GM12878 (cell line): ENCODE data around the gene ETV4. TPM values are rescaled to one million over a fixed set of nuclear protein-coding genes. Genes with fewer than 3 reads are reported as not detected.

ENCODE experiments used
- ATAC-seq: fragments of 200-7000 bp; cut with Tn5 transposase; 3 replicates; pipeline ENCODE4 v1.9.1; 2020; ENCODE audit warnings: mild to moderate bottlenecking, moderate library complexity
- BruUV-seq: library from RNA; stranded (reverse); fragments of 400-500 nt; replicated peaks from 2 replicates; lab custom pipeline; 2021; lab: Mats Ljungman, UMichigan
- CTCF ChIA-PET: fragments of 300-600 bp; sonication (Branson Sonifier 250); formaldehyde crosslinking; extraction: SDS; loops from one replicate; lab custom pipeline; 2021; ENCODE audit warnings: inconsistent platforms; lab: Yijun Ruan, JAX
- POLR2A ChIA-PET: fragments of 350-600 bp; formaldehyde crosslinking; extraction: SDS; loops from one replicate; lab custom pipeline; 2021; ENCODE audit warnings: inconsistent platforms; lab: Charles Lee
- RAD21 ChIA-PET: fragments of 300-600 bp; sonication (Branson Sonifier 250); formaldehyde crosslinking; loops from one replicate; lab custom pipeline; 2023; ENCODE audit warnings: antibody characterized with exemption; ENCODE audit not compliant: unreplicated experiment; lab: Charles Lee
- SMC1A ChIA-PET: fragments of 300-600 bp; sonication (Branson Sonifier 250); formaldehyde crosslinking; loops from one replicate; lab custom pipeline; 2023; ENCODE audit not compliant: unreplicated experiment, uncharacterized antibody; lab: Charles Lee
- DNase-seq: peaks from one replicate; pipeline ENCODE4 v3.0.0-alpha.2; 2011; ENCODE audit warnings: low read depth, low spot score
- FAIRE-seq: peaks from 3 replicates; lab custom pipeline; 2011; peaks lifted over from hg19 to GRCh38; lab: Jason Lieb, UNC
- H2AFZ ChIP-seq: 2 replicates; pipeline ENCODE4 v1.6.0; 2011; ENCODE audit warnings: low read depth, low read length, control low read depth; ENCODE audit not compliant: control insufficient read depth
- H3K27ac ChIP-seq: 2 replicates; pipeline ENCODE4 v1.5.1; 2011; ENCODE audit warnings: control low read depth; ENCODE audit not compliant: control insufficient read depth, insufficient read depth
- H3K27me3 ChIP-seq, 2 experiments: replicated peaks in 1 of 2; 2 replicates each; pipeline versions ENCODE4 v1.6.0 to v1.6.1; 2011; ENCODE audit warnings: low read length in 1 of 2; ENCODE audit not compliant: control insufficient read depth in 2 of 2, insufficient read depth in 2 of 2
- H3K36me3 ChIP-seq, 2 experiments: 2 replicates each; pipeline ENCODE4 v1.5.1; 2011; ENCODE audit warnings: low read length in 1 of 2; ENCODE audit not compliant: control insufficient read depth in 2 of 2, insufficient read depth in 2 of 2
- H3K4me1 ChIP-seq: 2 replicates; pipeline ENCODE4 v1.6.1; 2011; ENCODE audit warnings: mild to moderate bottlenecking, low read length, moderate library complexity, mixed read lengths; ENCODE audit not compliant: control insufficient read depth, insufficient read depth
- H3K4me2 ChIP-seq: 2 replicates; pipeline ENCODE4 v1.6.0; 2011; ENCODE audit warnings: control low read depth; ENCODE audit not compliant: control insufficient read depth, insufficient read depth
- H3K4me3 ChIP-seq: fragments of 200-600 bp; sonication (generic); 2 replicates; pipeline ENCODE4 v1.5.1; 2016
- H3K79me2 ChIP-seq: 2 replicates; pipeline ENCODE4 v1.6.0; 2011; ENCODE audit warnings: low read length; ENCODE audit not compliant: control insufficient read depth, insufficient read depth
- H3K9ac ChIP-seq: 2 replicates; pipeline ENCODE4 v1.8.0; 2011; ENCODE audit warnings: low read length, control low read depth, mixed read lengths; ENCODE audit not compliant: control insufficient read depth, insufficient read depth
- H3K9me3 ChIP-seq: replicated peaks from 3 replicates; pipeline ENCODE4 v1.5.1; 2011; ENCODE audit warnings: mild to moderate bottlenecking, low read length; ENCODE audit not compliant: control insufficient read depth, insufficient read depth
- H4K20me1 ChIP-seq: 2 replicates; pipeline ENCODE4 v1.6.0; 2011; ENCODE audit not compliant: control insufficient read depth, insufficient read depth
- ATF7 ChIP-seq: fragments of 450-650 bp; IDR thresholded peaks from 2 replicates; pipeline ENCODE4 v1.6.1; 2016; ENCODE audit warnings: low read depth, mild to moderate bottlenecking
- CREM ChIP-seq: IDR thresholded peaks from 2 replicates; pipeline ENCODE4 v1.6.1; 2014; ENCODE audit warnings: antibody characterized with exemption, low read depth
- HDGF ChIP-seq: fragments of 450-650 bp; IDR thresholded peaks from 2 replicates; pipeline ENCODE4 v1.6.1; 2016; ENCODE audit warnings: antibody characterized with exemption
- IKZF1 ChIP-seq: fragments of 450-650 bp; conservative IDR thresholded peaks from 2 replicates; pipeline ENCODE4 v1.6.1; 2017; ENCODE audit warnings: antibody characterized with exemption, mild to moderate bottlenecking
- JUNB ChIP-seq: IDR thresholded peaks from 2 replicates; pipeline ENCODE4 v1.6.1; 2016; ENCODE audit warnings: antibody characterized with exemption, mild to moderate bottlenecking
- MEF2B ChIP-seq: fragments of 450-650 bp; IDR thresholded peaks from 2 replicates; pipeline ENCODE4 v1.6.1; 2018; ENCODE audit warnings: mild to moderate bottlenecking, moderate library complexity; ENCODE audit not compliant: partially characterized antibody, poor library complexity, severe bottlenecking
- PAX5 ChIP-seq: IDR thresholded peaks from 2 replicates; pipeline ENCODE4 v1.6.1; 2011; ENCODE audit warnings: low read depth, low read length, borderline replicate concordance
- PBX3 ChIP-seq: IDR thresholded peaks from 2 replicates; pipeline ENCODE4 v1.6.1; 2011; ENCODE audit warnings: mild to moderate bottlenecking, low read depth, low read length, moderate library complexity; ENCODE audit not compliant: insufficient replicate concordance
- PKNOX1 ChIP-seq: fragments of 450-650 bp; IDR thresholded peaks from 2 replicates; pipeline ENCODE4 v1.6.1; 2016; ENCODE audit warnings: mild to moderate bottlenecking
- POLR2AphosphoS2 ChIP-seq: IDR thresholded peaks from 2 replicates; pipeline ENCODE4 v1.6.1; 2011; ENCODE audit warnings: low read depth, mild to moderate bottlenecking, low read length, improper control_type of control experiment, moderate library complexity
- POLR2AphosphoS5 ChIP-seq: IDR thresholded peaks from 2 replicates; pipeline ENCODE4 v1.6.1; 2011; ENCODE audit warnings: mild to moderate bottlenecking, low read length, inconsistent platforms
- POU2F2 ChIP-seq: IDR thresholded peaks from 3 replicates; pipeline ENCODE4 v1.6.1; 2011; ENCODE audit warnings: low read depth, mild to moderate bottlenecking, low read length, borderline replicate concordance
- SMAD1 ChIP-seq: fragments of 450-650 bp; IDR thresholded peaks from 2 replicates; pipeline ENCODE4 v1.6.1; 2018; ENCODE audit warnings: mild to moderate bottlenecking, low read depth; ENCODE audit not compliant: partially characterized antibody
- STAT3 ChIP-seq: IDR thresholded peaks from 2 replicates; pipeline ENCODE4 v1.6.1; 2011; ENCODE audit warnings: low read depth, low read length, improper control_type of control experiment
- TCF12 ChIP-seq: IDR thresholded peaks from 2 replicates; pipeline ENCODE4 v1.6.1; 2011; ENCODE audit warnings: low read depth, mild to moderate bottlenecking, low read length
- WGBS: methylation state at CpG from one replicate; pipeline ENCODE4 v1.1.6; 2016; ENCODE audit warnings: low lambda C conversion rate; ENCODE audit not compliant: insufficient replicate concordance, insufficient coverage; ENCODE audit errors: missing lambda C conversion rate; 5-methylcytosine and 5-hydroxymethylcytosine counted together
- in situ Hi-C: fragments of 300-500 bp; cut with MboI; formaldehyde crosslinking; loops from 9 replicates; pipeline ENCODE4 v1.14.3; 2018; ENCODE audit warnings: mixed read lengths
- intact Hi-C: fragments of 100-400 bp; cut with micrococcal nuclease; formaldehyde crosslinking; loops from one replicate; pipeline ENCODE4 v1.14.2; 2022; ENCODE audit not compliant: unreplicated experiment
- polyA plus RNA-seq, 11 experiments: library from polyadenylated mRNA; depleted of rRNA in 4 of 11; unstranded in 6 of 11; stranded (reverse) in 5 of 11; fragments of >200 nt; fragmentation: Nextera tagmentation in 4 of 11; fragmentation: Illumina TruSeq in 1 of 11; extraction: Ambion mirVana in 4 of 11; extraction: Trizol in 1 of 11; gene quantifications; 1 replicate in 1 of 11; 2 replicates in 10 of 11; pipeline versions ENCODE4 v1.2.1 to v1.2.3, GENCODE V29; 2011 to 2016; ENCODE audit warnings: inconsistent platforms in 2 of 11, missing spikeins in 2 of 11, low read depth in 1 of 11
- total RNA-seq, 4 experiments: library from RNA; depleted of rRNA in 3 of 4; stranded (reverse); fragments of >200 nt in 3 of 4; fragmentation: Illumina TruSeq in 1 of 4; extraction: Trizol in 1 of 4; gene quantifications; 2 replicates each; pipeline versions ENCODE4 v1.2.1 to v1.2.3, GENCODE V29; 2013 to 2021
- TF ChIP-seq, protein P1 (sequence below): fragments of 450-650 bp; IDR thresholded peaks from 2 replicates; pipeline ENCODE4 v1.6.1; 2016; ENCODE audit warnings: mild to moderate bottlenecking

The ETV4 gene
- total and polyA plus RNA-seq, 10 of the 15 experiments (the other 5 are each of a cell fraction or from before 2014, with no cell fraction given): 0.19 to 14.5 (median 1.8) TPM

- H2AFZ ChIP-seq: peak overlapping the region; percentile 13
- ChIA-PET POLR2A (interaction anchor here (0.5 to 1.3 kb wide), 7 partner anchors 15 to 191 kb away, joined by 3 to 6 read pairs (median 3); no protein-coding TSS in a partner anchor), CTCF (interaction anchor here (0.7 to 7.6 kb wide), 13 partner anchors 10 to 184 kb away, joined by 3 to 134 read pairs (median 5); partner anchors contain the start of genes DHX8, MEOX1 and SOST), SMC1A (interaction anchor here (1.4 to 9.3 kb wide), 10 partner anchors 9 to 182 kb away, joined by 3 to 118 read pairs (median 14); partner anchors contain the start of genes DHX8 and MEOX1), RAD21 (interaction anchor here (0.6 to 8.6 kb wide), 12 partner anchors 9 to 191 kb away, joined by 3 to 334 read pairs (median 6); partner anchors contain the start of genes DHX8 and MEOX1)
- WGBS: 7% methylated on average over 13 of the region's 13 CpGs
- DNase-seq: peak; percentile 74
- H3K36me3 ChIP-seq: no peaks in the 10 kb centered on the region
- peak; percentile 91 for ATAC-seq
- H3K27me3 ChIP-seq: no peaks in the 10 kb centered on the region
- H3K79me2 ChIP-seq: no peaks in the 10 kb centered on the region
- H3K4me3 ChIP-seq: no peak overlapping the region
- H3K27ac ChIP-seq: peak overlapping the region; percentile 41
- no TSS peak for BruUV-seq
- H3K9ac ChIP-seq: peak overlapping the region; percentile 35; the same call in 1 of the 2 replicates
- H3K9me3 ChIP-seq: no peaks in the 10 kb centered on the region
- in situ Hi-C loops (loop anchor here (5.0 kb wide), 2 partner anchors 93 to 183 kb away; no protein-coding TSS in a partner anchor), intact Hi-C loops (loop anchor here (5.0 kb wide), 1 partner anchor 57 kb away; no protein-coding TSS in a partner anchor)
- H4K20me1 ChIP-seq: no peaks in the 10 kb centered on the region; the same call in 1 of the 2 replicates
- FAIRE-seq: peak; percentile 52
- H3K4me2 ChIP-seq: peak overlapping the region; percentile 41
- peaks cover 25% of the 10 kb centered on the region for H3K4me1 ChIP-seq
- TF ChIP-seq IKZF1 (peak; percentile 90), JUNB (no peak), TCF12 (peak; percentile 3; the same call in 1 of the 2 replicates), STAT3 (0 out of 2 replicates have a peak, but pooled peaks have one; percentile 74), CREM (no peak), HDGF (0 out of 2 replicates have a peak, but pooled peaks have one; percentile 30), SMAD1 (peak; percentile 4), MEF2B (peak; percentile 94), PKNOX1 (peak; percentile 63; the same call in 1 of the 2 replicates), POLR2AphosphoS2 (no peak), PBX3 (peak; percentile 81), ATF7 (peak; percentile 34; the same call in 1 of the 2 replicates), POU2F2 (no peak), POLR2AphosphoS5 (0 out of 2 replicates have a peak, but pooled peaks have one; percentile 32), PAX5 (peak; percentile 59; the same call in 1 of the 2 replicates)
- TF ChIP-seq, protein P1, sequence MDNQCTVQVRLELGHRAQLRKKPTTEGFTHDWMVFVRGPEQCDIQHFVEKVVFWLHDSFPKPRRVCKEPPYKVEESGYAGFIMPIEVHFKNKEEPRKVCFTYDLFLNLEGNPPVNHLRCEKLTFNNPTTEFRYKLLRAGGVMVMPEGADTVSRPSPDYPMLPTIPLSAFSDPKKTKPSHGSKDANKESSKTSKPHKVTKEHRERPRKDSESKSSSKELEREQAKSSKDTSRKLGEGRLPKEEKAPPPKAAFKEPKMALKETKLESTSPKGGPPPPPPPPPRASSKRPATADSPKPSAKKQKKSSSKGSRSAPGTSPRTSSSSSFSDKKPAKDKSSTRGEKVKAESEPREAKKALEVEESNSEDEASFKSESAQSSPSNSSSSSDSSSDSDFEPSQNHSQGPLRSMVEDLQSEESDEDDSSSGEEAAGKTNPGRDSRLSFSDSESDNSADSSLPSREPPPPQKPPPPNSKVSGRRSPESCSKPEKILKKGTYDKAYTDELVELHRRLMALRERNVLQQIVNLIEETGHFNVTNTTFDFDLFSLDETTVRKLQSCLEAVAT: 0 out of 2 replicates have a peak, but pooled peaks have one; percentile 46
Observed at GRCh38 chr17:43578699-43579565, 32.8 kb upstream of the ETV4 start.
